ENCODE results near the gene CRYZL1. TPM values are rescaled to one million over a fixed set of nuclear protein-coding genes. Genes with fewer than 3 reads are reported as not detected.

The CRYZL1 gene
- total RNA-seq, 1 experiment from 2014 or later = 24.8 TPM

- TF ChIP-seq POLR2AphosphoS5 (IDR thresholded peaks at IDR 0.05; ENCODE audit: low read depth, low read length) (no peak), CTCF (IDR thresholded peaks at IDR 0.05) (no peak), TCF7L2 (IDR thresholded peaks at IDR 0.05; ENCODE audit: low read depth, low read length) (no peak), SIN3A (IDR thresholded peaks at IDR 0.05; ENCODE audit: borderline replicate concordance, insufficient read depth, low read depth, low read length) (no peak), REST (IDR thresholded peaks at IDR 0.05; ENCODE audit: insufficient read depth in 1 of 2, low read depth in 2 of 2, low read length in 1 of 2) (no peak)
- BruUV-seq (replicated peaks) = no TSS peak
- CTCF ChIA-PET = no interaction called here
- DNase-seq (ENCODE audit: low read depth, low spot score) (no peak), ATAC-seq (no peak)
- H3K4me1 ChIP-seq (ENCODE audit: control insufficient read depth, insufficient read depth, low read length) = peaks cover 14% of the 10 kb centered on the region
- H3K4me3 ChIP-seq (ENCODE audit: low read depth in 2 of 2, low read length in 2 of 2) = peak overlapping the region; percentile 67 to 79
- H3K9me3 ChIP-seq (ENCODE audit: control insufficient read depth, insufficient read depth, low read depth, low read length) = no peaks in the 10 kb centered on the region
- no peaks in the 10 kb centered on the region for H3K27me3 ChIP-seq (ENCODE audit: control insufficient read depth, insufficient read depth, low read length)
- POLR2A ChIA-PET = no interaction called here
- intact Hi-C loops (cut with micrococcal nuclease; ENCODE audit: unreplicated experiment) = no loop called here
- peaks cover 10% of the 10 kb centered on the region for H3K36me3 ChIP-seq (ENCODE audit: control insufficient read depth, insufficient read depth, low read length)
- peak overlapping the region; percentile 88 for H3K27ac ChIP-seq (ENCODE audit: low read length)
- in situ Hi-C loops (cut with HindIII; ENCODE audit: low pct_unique_long_range_greater_than_20kb, low sequenced_read_pairs) = no loop called here
Measured at GRCh38 chr21:33586927-33587326, 54.6 kb downstream of the CRYZL1 start.

GRCh38 chr21:33584455-33584854 lies 57.1 kb downstream of the CRYZL1 start:
- no peak overlapping the region for H3K4me3 ChIP-seq (ENCODE audit: low read depth in 2 of 2, low read length in 2 of 2)
- H3K4me1 ChIP-seq (ENCODE audit: control insufficient read depth, insufficient read depth, low read length) = peaks cover 10% of the 10 kb centered on the region
- H3K36me3 ChIP-seq (ENCODE audit: control insufficient read depth, insufficient read depth, low read length) = peaks cover 10% of the 10 kb centered on the region
- no TSS peak for BruUV-seq (replicated peaks)
- ChIA-PET POLR2A (no interaction called here), CTCF (interaction anchor here (0.6 kb wide), 1 partner anchor 432 kb away, joined by 3 read pairs; no protein-coding TSS in a partner anchor)
- intact Hi-C loops (cut with micrococcal nuclease; ENCODE audit: unreplicated experiment) (no loop called here), in situ Hi-C loops (cut with HindIII; ENCODE audit: low pct_unique_long_range_greater_than_20kb, low sequenced_read_pairs) (no loop called here)
- H3K9me3 ChIP-seq (ENCODE audit: control insufficient read depth, insufficient read depth, low read depth, low read length) = no peaks in the 10 kb centered on the region
- DNase-seq (ENCODE audit: low read depth, low spot score) = no peak
- no peaks in the 10 kb centered on the region for H3K27me3 ChIP-seq (ENCODE audit: control insufficient read depth, insufficient read depth, low read length)
- no peak for TF ChIP-seq TCF7L2 (IDR thresholded peaks at IDR 0.05; ENCODE audit: low read depth, low read length)
- no peak for TF ChIP-seq CTCF (IDR thresholded peaks at IDR 0.05)
- TF ChIP-seq REST (IDR thresholded peaks at IDR 0.05; ENCODE audit: insufficient read depth in 1 of 2, low read depth in 2 of 2, low read length in 1 of 2) = no peak
- TF ChIP-seq SIN3A (IDR thresholded peaks at IDR 0.05; ENCODE audit: borderline replicate concordance, insufficient read depth, low read depth, low read length) = no peak
- no peak for TF ChIP-seq POLR2AphosphoS5 (IDR thresholded peaks at IDR 0.05; ENCODE audit: low read depth, low read length)
- no peak for ATAC-seq
- no peak overlapping the region for H3K27ac ChIP-seq (ENCODE audit: low read length)
